Liver (tissue), 9 donors: ENCODE measurements around the gene UNC5B. TPM values are rescaled to one million over a fixed set of nuclear protein-coding genes. Genes with fewer than 3 reads are reported as not detected.
"Not testable (repeated sequence)": the region's sequence is repeated elsewhere in the genome, so short reads cannot be mapped to it uniquely, and the experiment has no call there.

Experiments used
- DNase-seq: peaks from one replicate; pipeline ENCODE4 v3.0.0-alpha.2; 2017; ENCODE audit warnings: low spot score
- H3K27ac ChIP-seq, 2 donors: one replicate each; pipeline ENCODE4 v1.7.0; 2013; ENCODE audit warnings: inconsistent platforms in 2 of 2, low read length in 2 of 2, control low read depth in 1 of 2, low read depth in 1 of 2, mild to moderate bottlenecking in 1 of 2
- H3K27me3 ChIP-seq, 4 donors: one replicate each; pipeline versions ENCODE4 v1.6.1 to v1.7.0; 2013; ENCODE audit warnings: low read length in 3 of 4, inconsistent platforms in 1 of 4, mild to moderate bottlenecking in 1 of 4, moderate library complexity in 1 of 4; ENCODE audit not compliant: control insufficient read depth in 4 of 4, insufficient read depth in 4 of 4
- H3K36me3 ChIP-seq, 4 donors: one replicate each; pipeline versions ENCODE4 v1.6.1 to v1.7.0; 2013; ENCODE audit warnings: low read length in 3 of 4, mild to moderate bottlenecking in 3 of 4, low read depth in 1 of 4, moderate library complexity in 1 of 4; ENCODE audit not compliant: control insufficient read depth in 4 of 4, insufficient read depth in 3 of 4
- H3K4me1 ChIP-seq, 4 donors: one replicate each; pipeline versions ENCODE4 v1.6.1 to v1.7.0; 2013; ENCODE audit warnings: low read length in 3 of 4, mild to moderate bottlenecking in 3 of 4, moderate library complexity in 1 of 4; ENCODE audit not compliant: control insufficient read depth in 4 of 4, insufficient read depth in 4 of 4
- H3K4me3 ChIP-seq, 3 donors: one replicate each; pipeline versions ENCODE4 v1.6.1 to v1.7.0; 2013; ENCODE audit warnings: low read length in 3 of 3, control low read depth in 1 of 3, low read depth in 1 of 3, mild to moderate bottlenecking in 1 of 3
- H3K9ac ChIP-seq, 2 donors: one replicate each; pipeline ENCODE4 v1.7.0; 2013; ENCODE audit warnings: low read length in 2 of 2, mild to moderate bottlenecking in 2 of 2, moderate library complexity in 2 of 2, control low read depth in 1 of 2, low read depth in 1 of 2
- H3K9me3 ChIP-seq, 4 donors: one replicate each; pipeline versions ENCODE4 v1.6.1 to v1.7.0; 2013; ENCODE audit warnings: low read length in 3 of 4; ENCODE audit not compliant: control insufficient read depth in 4 of 4
- ATF3 ChIP-seq: IDR thresholded peaks from 2 replicates; pipeline ENCODE4 v1.6.1; 2016; ENCODE audit warnings: antibody characterized with exemption
- CTCF ChIP-seq: fragments of 150-350 bp; IDR thresholded peaks from 2 replicates; pipeline ENCODE4 v1.5.1; 2017; ENCODE audit warnings: improper control_type of control experiment, low read depth, low read length; ENCODE audit not compliant: missing input control
- FOXA1 ChIP-seq: IDR thresholded peaks from 2 replicates; pipeline ENCODE4 v1.6.1; 2016; ENCODE audit warnings: antibody characterized with exemption
- FOXA2 ChIP-seq: IDR thresholded peaks from 2 replicates; pipeline ENCODE4 v1.6.1; 2016; ENCODE audit warnings: antibody characterized with exemption
- HNF4A ChIP-seq, 2 donors: conservative IDR thresholded peaks; 2 replicates each; pipeline ENCODE4 v1.6.1; 2016; ENCODE audit warnings: antibody characterized with exemption in 2 of 2, mild to moderate bottlenecking in 2 of 2
- HNF4G ChIP-seq: IDR thresholded peaks from 2 replicates; pipeline ENCODE4 v1.6.1; 2016; ENCODE audit warnings: antibody characterized with exemption
- MAX ChIP-seq: IDR thresholded peaks from 2 replicates; pipeline ENCODE4 v1.6.1; 2016; ENCODE audit warnings: antibody characterized with exemption
- NR2F2 ChIP-seq: IDR thresholded peaks from 2 replicates; pipeline ENCODE4 v1.6.1; 2016; ENCODE audit warnings: antibody characterized with exemption
- RAD21 ChIP-seq, 2 donors: IDR thresholded peaks; 2 replicates each; pipeline ENCODE4 v1.6.1; 2016; ENCODE audit warnings: antibody characterized with exemption in 2 of 2, mild to moderate bottlenecking in 2 of 2
- REST ChIP-seq: IDR thresholded peaks from 2 replicates; pipeline ENCODE4 v1.6.1; 2016; ENCODE audit warnings: antibody characterized with exemption, mild to moderate bottlenecking
- RXRA ChIP-seq, 2 donors: IDR thresholded peaks; 2 replicates each; pipeline ENCODE4 v1.6.1; 2017 to 2018; ENCODE audit warnings: antibody characterized with exemption in 2 of 2, mild to moderate bottlenecking in 1 of 2
- SP1 ChIP-seq: IDR thresholded peaks from 2 replicates; pipeline ENCODE4 v1.6.1; 2018; ENCODE audit warnings: antibody characterized with exemption, mild to moderate bottlenecking
- TAF1 ChIP-seq: conservative IDR thresholded peaks from 2 replicates; pipeline ENCODE4 v1.6.1; 2016; ENCODE audit warnings: antibody characterized with exemption, mild to moderate bottlenecking
- ZBTB33 ChIP-seq: IDR thresholded peaks from 2 replicates; pipeline ENCODE4 v1.6.1; 2016; ENCODE audit warnings: antibody characterized with exemption
- whole genome bisulfite sequencing: extraction: QIAGEN DNeasy Blood & Tissue Kit; methylation state at CpG from one replicate; pipeline ENCODE4 v1.1.7; 2013; 5-methylcytosine and 5-hydroxymethylcytosine counted together
- polyA plus RNA-seq, 2 donors: library from polyadenylated mRNA; stranded (reverse) in 1 of 2; unstranded in 1 of 2; fragments of 200-250 nt in 1 of 2; fragments of >200 nt in 1 of 2; fragmentation: Nextera tagmentation in 1 of 2; extraction: Ambion mirVana in 1 of 2; gene quantifications; one replicate each; pipeline versions ENCODE4 v1.2.1 to v1.2.3, GENCODE V29; 2013 to 2015
- total RNA-seq, 2 donors: library from RNA; depleted of rRNA; stranded (reverse); fragments of >200 nt; gene quantifications; one replicate each; pipeline ENCODE4 v1.2.3, GENCODE V29; 2014
- donor health status: healthy.
- donor health status: healthy.
- donor health status: healthy.
- donor health status: healthy.
- donor health status: healthy.

The UNC5B gene
- total and polyA plus RNA-seq, 4 donors = 0.56 to 1.8 (median 1.3) TPM

- no peak for TF ChIP-seq HNF4A (conservative IDR thresholded peaks at IDR 0.05)
Measured at GRCh38 chr10:71218046-71218650, 5.8 kb downstream of the UNC5B start (continued).

GRCh38 chr10:71218651-71219050, 6.3 kb downstream of the UNC5B start:
- H3K9me3 ChIP-seq = no peaks in the 10 kb centered on the region
- peaks cover 0 to 3% (median 2%) of the 10 kb centered on the region in 4 donors for H3K27me3 ChIP-seq
- TF ChIP-seq SP1 = no peak
- no peak for TF ChIP-seq MAX
- no peak for TF ChIP-seq REST
- TF ChIP-seq FOXA1 = no peak
- TF ChIP-seq ZBTB33 = no peak
- no peak for TF ChIP-seq RXRA (IDR thresholded peaks at IDR 0.05)
- no peak for TF ChIP-seq RAD21 (IDR thresholded peaks at IDR 0.05)
- TF ChIP-seq ATF3 = no peak
- TF ChIP-seq TAF1 = no peak
- no peak for TF ChIP-seq HNF4A (conservative IDR thresholded peaks at IDR 0.05)
- TF ChIP-seq HNF4G = no peak
- no peak for TF ChIP-seq CTCF
- TF ChIP-seq FOXA2 = no peak
- TF ChIP-seq NR2F2 = no peak
- WGBS = 85% methylated on average over 5 of the region's 5 CpGs
- no peaks in the 10 kb centered on the region for H3K36me3 ChIP-seq
- no peak overlapping the region for H3K4me3 ChIP-seq
- H3K4me1 ChIP-seq = peaks cover 3 to 14% (median 7%) of the 10 kb centered on the region in 4 donors
- H3K27ac ChIP-seq = no peak overlapping the region
- no peak for DNase-seq
- H3K9ac ChIP-seq = no peak overlapping the region

GRCh38 chr10:71219236-71219917, 7.0 kb downstream of the UNC5B start:
- not testable (repeated sequence) for H3K9ac ChIP-seq, H3K36me3 ChIP-seq, H3K4me3 ChIP-seq, H3K9me3 ChIP-seq, H3K27ac ChIP-seq, DNase-seq, H3K27me3 ChIP-seq
- 83% methylated on average over 7 of the region's 7 CpGs for WGBS
- H3K4me1 ChIP-seq = peaks cover 0 to 10% (median 5%) of the 10 kb centered on the region in 4 donors
